Effector CD8-positive, alpha-beta T cell (primary cell): ENCODE results near the gene SERPIND1.
"Not testable (repeated sequence)": the region's sequence is repeated elsewhere in the genome, so short reads cannot be mapped to it uniquely, and the experiment has no call there.

Source experiments
- DNase-seq: peaks from one replicate; lab custom pipeline; 2025; lab: John Stamatoyannopoulos, UW

The SERPIND1 gene

GRCh38 chr22:20813056-20813455, 39.1 kb downstream of the SERPIND1 start:
- no peak for DNase-seq

- no peak for DNase-seq
These were observed 40.4 kb downstream of the SERPIND1 start for GRCh38 chr22:20814221-20814808.

- no peak for DNase-seq
These were observed 41.7 kb downstream of the SERPIND1 start for GRCh38 chr22:20815477-20816050.

- DNase-seq: no peak
These were observed 42.6 kb downstream of the SERPIND1 start for GRCh38 chr22:20816559-20816958.

GRCh38 chr22:20818471-20818870, 44.6 kb downstream of the SERPIND1 start:
- no peak for DNase-seq

- DNase-seq: no peak
These were observed 45.6 kb downstream of the SERPIND1 start for GRCh38 chr22:20819471-20819870.

GRCh38 chr22:20821717-20822239, 47.9 kb downstream of the SERPIND1 start:
- DNase-seq: not testable (repeated sequence)

GRCh38 chr22:20822240-20822639, 48.3 kb downstream of the SERPIND1 start:
- DNase-seq: no peak

- no peak for DNase-seq
These were observed 49.4 kb downstream of the SERPIND1 start for GRCh38 chr22:20823264-20823663.

GRCh38 chr22:20825216-20825615, 51.3 kb downstream of the SERPIND1 start:
- DNase-seq: not testable (repeated sequence)

GRCh38 chr22:20825624-20826023, 51.7 kb downstream of the SERPIND1 start:
- no peak for DNase-seq

GRCh38 chr22:20826373-20827152, 52.6 kb downstream of the SERPIND1 start:
- DNase-seq: not testable (repeated sequence)

GRCh38 chr22:20829491-20830134, 55.7 kb downstream of the SERPIND1 start:
- DNase-seq: no peak

GRCh38 chr22:20833225-20833665, 59.3 kb downstream of the SERPIND1 start:
- no peak for DNase-seq

GRCh38 chr22:20834206-20834605, 60.3 kb downstream of the SERPIND1 start:
- DNase-seq: no peak

- no peak for DNase-seq
These were observed 60.8 kb downstream of the SERPIND1 start for GRCh38 chr22:20834725-20835124.
